GM13977 (cell line): ENCODE results near the gene FAM174B.

Experiments
- DNase-seq: peaks from one replicate; pipeline ENCODE4 v3.0.0; 2012; ENCODE audit warnings: low spot score
- in situ Hi-C: fragments of 300-500 bp; cut with MboI; formaldehyde crosslinking; loops from one replicate; pipeline ENCODE4 v1.12.0; 2022; ENCODE audit warnings: low sequenced_read_pairs, low pct_unique_long_range_greater_than_20kb, mixed read lengths, inconsistent platforms; ENCODE audit not compliant: unreplicated experiment
- TF ChIP-seq, protein P1 (sequence below): IDR thresholded peaks from 2 replicates; pipeline ENCODE4 v1.5.1; 2012; ENCODE audit warnings: mild to moderate bottlenecking, control low read depth; ENCODE audit not compliant: insufficient read depth; ENCODE audit errors: extremely low read depth, missing control alignments

FAM174B gene

GRCh38 chr15:92638291-92638708 is 17.3 kb downstream of the FAM174B start:
- no peak for DNase-seq
- TF ChIP-seq, protein P1, sequence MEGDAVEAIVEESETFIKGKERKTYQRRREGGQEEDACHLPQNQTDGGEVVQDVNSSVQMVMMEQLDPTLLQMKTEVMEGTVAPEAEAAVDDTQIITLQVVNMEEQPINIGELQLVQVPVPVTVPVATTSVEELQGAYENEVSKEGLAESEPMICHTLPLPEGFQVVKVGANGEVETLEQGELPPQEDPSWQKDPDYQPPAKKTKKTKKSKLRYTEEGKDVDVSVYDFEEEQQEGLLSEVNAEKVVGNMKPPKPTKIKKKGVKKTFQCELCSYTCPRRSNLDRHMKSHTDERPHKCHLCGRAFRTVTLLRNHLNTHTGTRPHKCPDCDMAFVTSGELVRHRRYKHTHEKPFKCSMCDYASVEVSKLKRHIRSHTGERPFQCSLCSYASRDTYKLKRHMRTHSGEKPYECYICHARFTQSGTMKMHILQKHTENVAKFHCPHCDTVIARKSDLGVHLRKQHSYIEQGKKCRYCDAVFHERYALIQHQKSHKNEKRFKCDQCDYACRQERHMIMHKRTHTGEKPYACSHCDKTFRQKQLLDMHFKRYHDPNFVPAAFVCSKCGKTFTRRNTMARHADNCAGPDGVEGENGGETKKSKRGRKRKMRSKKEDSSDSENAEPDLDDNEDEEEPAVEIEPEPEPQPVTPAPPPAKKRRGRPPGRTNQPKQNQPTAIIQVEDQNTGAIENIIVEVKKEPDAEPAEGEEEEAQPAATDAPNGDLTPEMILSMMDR = no peak
- in situ Hi-C loops = no loop called here

- in situ Hi-C loops = no loop called here
- DNase-seq = no peak
- TF ChIP-seq, protein P1 = no peak
These were observed 17.9 kb downstream of the FAM174B start for GRCh38 chr15:92637626-92638025.

DNA sequence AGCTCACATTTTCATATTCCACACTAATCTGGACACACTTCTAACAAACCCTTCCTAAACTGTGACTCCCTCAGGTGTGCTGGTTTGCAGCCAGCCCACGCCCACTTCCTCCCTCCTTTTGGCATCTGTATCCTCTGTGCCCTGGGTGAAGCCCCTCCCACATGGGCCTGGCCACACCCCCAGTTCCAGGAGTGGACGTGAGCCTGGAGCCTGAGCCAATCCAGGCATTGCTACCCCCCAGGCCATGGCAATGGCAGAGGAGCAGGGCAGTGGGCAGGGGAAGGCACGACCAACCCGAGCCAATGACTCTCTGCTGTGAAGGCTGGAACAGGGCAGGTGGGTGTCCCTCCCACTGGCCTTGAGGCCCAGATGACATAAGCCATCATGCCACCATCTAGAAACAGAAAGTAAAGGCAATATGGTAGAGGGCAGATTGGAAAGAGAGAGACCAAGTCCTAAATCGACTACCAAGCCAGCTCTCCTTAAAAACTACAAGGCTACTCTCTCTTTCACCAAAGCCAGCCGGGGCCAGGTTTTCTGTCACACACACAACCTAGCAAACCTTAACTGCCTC is 18.6 kb downstream of the FAM174B start:
- DNase-seq = no peak
- in situ Hi-C loops = no loop called here
- TF ChIP-seq, protein P1 = no peak

- DNase-seq = no peak
- TF ChIP-seq, protein P1 = no peak
- in situ Hi-C loops = no loop called here
These were observed 19.1 kb downstream of the FAM174B start for GRCh38 chr15:92636401-92636907.

DNA sequence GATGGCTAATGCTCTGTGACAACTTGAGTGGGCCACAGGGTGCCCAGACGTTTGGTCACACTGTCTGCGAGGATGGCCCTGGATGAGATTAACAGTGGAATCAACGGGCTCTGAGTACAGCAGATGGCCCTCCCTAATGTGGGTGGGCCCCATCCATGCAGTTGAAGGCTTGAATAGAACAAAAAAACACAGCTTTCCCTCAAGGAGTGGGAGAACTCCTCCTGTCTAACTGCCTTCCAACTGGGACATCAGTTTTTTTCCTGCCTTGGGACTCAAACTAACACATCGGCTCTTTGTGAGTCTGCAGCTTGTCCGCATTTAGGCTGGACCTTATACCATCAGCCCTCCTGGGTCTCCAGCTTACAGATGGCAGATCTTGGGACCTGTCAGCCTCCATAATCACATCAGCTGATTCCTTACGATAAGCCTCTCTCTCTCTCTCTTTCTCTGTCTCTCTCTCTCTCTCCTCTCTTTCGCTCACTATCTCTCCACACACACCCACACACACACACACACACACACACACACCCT is 20.8 kb downstream of the FAM174B start:
- TF ChIP-seq, protein P1 = no peak
- in situ Hi-C loops = no loop called here
- no peak for DNase-seq

GRCh38 chr15:92634060-92634459 is 21.5 kb downstream of the FAM174B start:
- in situ Hi-C loops = no loop called here
- DNase-seq = no peak
- TF ChIP-seq, protein P1 = no peak
